GM19438 (cell line): ENCODE measurements around the gene ACTR1B.
"Not testable (repeated sequence)": the region's sequence is repeated elsewhere in the genome, so short reads cannot be mapped to it uniquely, and the experiment has no call there.

ENCODE experiments used
- ATAC-seq: cut with Tn5 transposase; IDR thresholded peaks from one replicate; pipeline ENCODE4 v1.9.1; 2021; ENCODE audit warnings: low read depth; ENCODE audit not compliant: unreplicated experiment

The ACTR1B gene

GRCh38 chr2:97660044-97660774 lies 3.6 kb downstream of the ACTR1B start:
- no peak for ATAC-seq

GRCh38 chr2:97659256-97660043 lies 4.4 kb downstream of the ACTR1B start:
- ATAC-seq, result no peak

GRCh38 chr2:97658691-97659157 lies 5.1 kb downstream of the ACTR1B start:
- ATAC-seq, result no peak

GRCh38 chr2:97657986-97658690 lies 5.7 kb downstream of the ACTR1B start:
- ATAC-seq, result no peak

GRCh38 chr2:97656905-97657587 lies 6.8 kb downstream of the ACTR1B start:
- ATAC-seq, result no peak

- ATAC-seq, result no peak
These were observed 7.6 kb downstream of the ACTR1B start for GRCh38 chr2:97656129-97656755.

- ATAC-seq, result no peak
These were observed 9.1 kb downstream of the ACTR1B start for GRCh38 chr2:97654791-97655190.

- no peak for ATAC-seq
These were observed 9.5 kb downstream of the ACTR1B start for GRCh38 chr2:97654309-97654708.

GRCh38 chr2:97653874-97654273 lies 10.0 kb downstream of the ACTR1B start:
- ATAC-seq, result no peak

GRCh38 chr2:97653473-97653872 lies 10.4 kb downstream of the ACTR1B start:
- no peak for ATAC-seq

GRCh38 chr2:97651114-97651513 lies 12.7 kb downstream of the ACTR1B start:
- ATAC-seq, result no peak

- no peak for ATAC-seq
These were observed 16.9 kb downstream of the ACTR1B start for GRCh38 chr2:97646977-97647376.

- ATAC-seq, result peak; percentile 94
These were observed 17.9 kb downstream of the ACTR1B start, which contains the start of gene COX5B for GRCh38 chr2:97645695-97646629. TSS of gene COX5B (plus strand) at chr2:97646062. CDS start at chr2:97646087, 25 bp downstream.

- peak; percentile 20 for ATAC-seq
These were observed 18.6 kb downstream of the ACTR1B start for GRCh38 chr2:97645112-97645694.

- ATAC-seq, result no peak
These were observed 19.7 kb downstream of the ACTR1B start for GRCh38 chr2:97644023-97644717.

GRCh38 chr2:97626049-97626430 lies 37.8 kb downstream of the ACTR1B start:
- not testable (repeated sequence) for ATAC-seq

GRCh38 chr2:97625354-97626048 lies 38.3 kb downstream of the ACTR1B start:
- ATAC-seq, result not testable (repeated sequence)
